GM23338 (cell line): Measurements from ENCODE around the gene TRIO. TPM values are rescaled to one million over a fixed set of nuclear protein-coding genes. Genes with fewer than 3 reads are reported as not detected.

ENCODE experiments used
- ATAC-seq: fragments of 200-7000 bp; cut with Tn5 transposase; 3 replicates; pipeline ENCODE4 v1.9.1; 2020
- DNase-seq: peaks from one replicate; pipeline ENCODE4 v3.0.0-alpha.2; 2015; ENCODE audit warnings: low spot score
- H2AFZ ChIP-seq: fragments of 200-600 bp; sonication (generic); 2 replicates; pipeline ENCODE4 v1.8.0; 2016; ENCODE audit warnings: antibody characterized with exemption, mild to moderate bottlenecking, moderate library complexity
- H3F3A ChIP-seq: fragments of 200-600 bp; sonication (generic); replicated peaks from 2 replicates; pipeline ENCODE4 v1.8.0; 2017; ENCODE audit warnings: antibody characterized with exemption, mixed run types, low read depth
- H3K27ac ChIP-seq: fragments of 200-600 bp; sonication (generic); 2 replicates; pipeline ENCODE4 v1.6.1; 2016; ENCODE audit warnings: low read depth
- H3K27me3 ChIP-seq: fragments of 200-600 bp; sonication (generic); 2 replicates; pipeline ENCODE4 v1.8.0; 2016; ENCODE audit warnings: mild to moderate bottlenecking, mixed run types, moderate library complexity; ENCODE audit not compliant: insufficient read depth
- H3K36me3 ChIP-seq: fragments of 200-600 bp; sonication (generic); 2 replicates; pipeline ENCODE4 v1.8.0; 2016; ENCODE audit warnings: mild to moderate bottlenecking; ENCODE audit not compliant: insufficient read depth
- H3K4me1 ChIP-seq: fragments of 200-600 bp; sonication (generic); 2 replicates; pipeline ENCODE4 v1.8.0; 2016; ENCODE audit warnings: mild to moderate bottlenecking, moderate library complexity; ENCODE audit not compliant: insufficient read depth
- H3K4me2 ChIP-seq: fragments of 200-600 bp; sonication (generic); 2 replicates; pipeline ENCODE4 v1.7.1; 2017; ENCODE audit warnings: mixed run types
- H3K4me3 ChIP-seq: fragments of 200-600 bp; sonication (generic); 2 replicates; pipeline ENCODE4 v1.6.1; 2016; ENCODE audit warnings: mixed run types
- H3K79me2 ChIP-seq: fragments of 200-600 bp; sonication (generic); replicated peaks from 2 replicates; pipeline ENCODE4 v1.8.0; 2017; ENCODE audit warnings: mild to moderate bottlenecking; ENCODE audit not compliant: insufficient read depth
- H3K9me2 ChIP-seq: fragments of 200-600 bp; sonication (generic); 2 replicates; pipeline ENCODE4 v1.8.0; 2017; ENCODE audit not compliant: insufficient read depth
- H4K20me1 ChIP-seq: fragments of 200-600 bp; sonication (generic); replicated peaks from 2 replicates; pipeline ENCODE4 v1.8.0; 2017; ENCODE audit warnings: mild to moderate bottlenecking; ENCODE audit not compliant: insufficient read depth
- H3K27ac Mint-ChIP-seq: 2 replicates; pipeline ENCODE4 v1.8.0; 2020; ENCODE audit warnings: inconsistent platforms, mild to moderate bottlenecking, moderate library complexity, mixed read lengths
- H3K27me3 Mint-ChIP-seq: 3 replicates; pipeline ENCODE4 v1.8.0; 2022; ENCODE audit warnings: low read depth, mild to moderate bottlenecking, moderate library complexity, mixed read lengths, inconsistent platforms; ENCODE audit not compliant: insufficient read depth, poor library complexity
- H3K36me3 Mint-ChIP-seq: 3 replicates; pipeline ENCODE4 v1.8.0; 2021; ENCODE audit warnings: low read depth, mild to moderate bottlenecking, inconsistent platforms, moderate library complexity, mixed read lengths
- H3K4me1 Mint-ChIP-seq: 3 replicates; pipeline ENCODE4 v1.8.0; 2020; ENCODE audit warnings: mild to moderate bottlenecking, inconsistent platforms, mixed read lengths
- H3K4me3 Mint-ChIP-seq: 3 replicates; pipeline ENCODE4 v1.8.0; 2021; ENCODE audit warnings: moderate library complexity, mild to moderate bottlenecking, inconsistent platforms, mixed read lengths
- H3K9me3 Mint-ChIP-seq: 3 replicates; pipeline ENCODE4 v1.8.0; 2020; ENCODE audit warnings: moderate library complexity, mild to moderate bottlenecking, inconsistent platforms, mixed read lengths
- EZH2 ChIP-seq: fragments of 200-600 bp; sonication (generic); IDR thresholded peaks from one replicate; pipeline ENCODE4 v1.8.0; 2017; ENCODE audit warnings: antibody characterized with exemption, mild to moderate bottlenecking, low read depth; ENCODE audit not compliant: unreplicated experiment
- EZH2phosphoT487 ChIP-seq: fragments of 200-600 bp; sonication (generic); IDR thresholded peaks from one replicate; pipeline ENCODE4 v1.8.1; 2018; ENCODE audit warnings: antibody characterized with exemption; ENCODE audit not compliant: unreplicated experiment
- JUNB ChIP-seq: IDR thresholded peaks from one replicate; pipeline ENCODE4 v1.6.1; 2016; ENCODE audit warnings: antibody characterized with exemption; ENCODE audit not compliant: unreplicated experiment
- NANOG ChIP-seq: IDR thresholded peaks from 2 replicates; pipeline ENCODE4 v1.6.1; 2016; ENCODE audit warnings: antibody characterized with exemption, borderline replicate concordance
- POLR2AphosphoS5 ChIP-seq: IDR thresholded peaks from 2 replicates; pipeline ENCODE4 v1.6.1; 2016; ENCODE audit warnings: antibody characterized with exemption, low read depth
- ZNF114 ChIP-seq: fragments of 250-450 bp; sonication (Bioruptor Pico); IDR thresholded peaks from 2 replicates; pipeline ENCODE4 v1.5.0; 2020; ENCODE audit warnings: mild to moderate bottlenecking, moderate library complexity
- ZNF331 ChIP-seq: fragments of 250-450 bp; sonication (Bioruptor Pico); IDR thresholded peaks from 2 replicates; pipeline ENCODE4 v1.5.0; 2020; ENCODE audit warnings: low read depth, mild to moderate bottlenecking, moderate library complexity
- polyA plus RNA-seq: library from polyadenylated mRNA; unstranded; fragments of >200 nt; fragmentation: Nextera tagmentation; extraction: Ambion mirVana; gene quantifications from 2 replicates; pipeline ENCODE4 v1.2.1, GENCODE V29; 2016
- total RNA-seq: library from RNA; depleted of rRNA; stranded (reverse); fragments of >200 nt; shearing (Covaris generic); gene quantifications from 2 replicates; pipeline ENCODE4 v1.2.3, GENCODE V29; 2014
- TF ChIP-seq, protein P1 (sequence below): fragments of 250-450 bp; sonication (Bioruptor Pico); IDR thresholded peaks from 2 replicates; pipeline ENCODE4 v1.5.0; 2020; ENCODE audit warnings: mild to moderate bottlenecking, moderate library complexity

The TRIO gene
- total and polyA plus RNA-seq, 2 experiments from 2014 or later = 13.8 to 113 TPM

- TF ChIP-seq ZNF114 (CRISPR knock-in tag) (no peak), ZNF331 (CRISPR knock-in tag) (no peak), EZH2 (no peak), EZH2phosphoT487 (no peak), POLR2AphosphoS5 (no peak), NANOG (no peak)
- TF ChIP-seq, protein P1, sequence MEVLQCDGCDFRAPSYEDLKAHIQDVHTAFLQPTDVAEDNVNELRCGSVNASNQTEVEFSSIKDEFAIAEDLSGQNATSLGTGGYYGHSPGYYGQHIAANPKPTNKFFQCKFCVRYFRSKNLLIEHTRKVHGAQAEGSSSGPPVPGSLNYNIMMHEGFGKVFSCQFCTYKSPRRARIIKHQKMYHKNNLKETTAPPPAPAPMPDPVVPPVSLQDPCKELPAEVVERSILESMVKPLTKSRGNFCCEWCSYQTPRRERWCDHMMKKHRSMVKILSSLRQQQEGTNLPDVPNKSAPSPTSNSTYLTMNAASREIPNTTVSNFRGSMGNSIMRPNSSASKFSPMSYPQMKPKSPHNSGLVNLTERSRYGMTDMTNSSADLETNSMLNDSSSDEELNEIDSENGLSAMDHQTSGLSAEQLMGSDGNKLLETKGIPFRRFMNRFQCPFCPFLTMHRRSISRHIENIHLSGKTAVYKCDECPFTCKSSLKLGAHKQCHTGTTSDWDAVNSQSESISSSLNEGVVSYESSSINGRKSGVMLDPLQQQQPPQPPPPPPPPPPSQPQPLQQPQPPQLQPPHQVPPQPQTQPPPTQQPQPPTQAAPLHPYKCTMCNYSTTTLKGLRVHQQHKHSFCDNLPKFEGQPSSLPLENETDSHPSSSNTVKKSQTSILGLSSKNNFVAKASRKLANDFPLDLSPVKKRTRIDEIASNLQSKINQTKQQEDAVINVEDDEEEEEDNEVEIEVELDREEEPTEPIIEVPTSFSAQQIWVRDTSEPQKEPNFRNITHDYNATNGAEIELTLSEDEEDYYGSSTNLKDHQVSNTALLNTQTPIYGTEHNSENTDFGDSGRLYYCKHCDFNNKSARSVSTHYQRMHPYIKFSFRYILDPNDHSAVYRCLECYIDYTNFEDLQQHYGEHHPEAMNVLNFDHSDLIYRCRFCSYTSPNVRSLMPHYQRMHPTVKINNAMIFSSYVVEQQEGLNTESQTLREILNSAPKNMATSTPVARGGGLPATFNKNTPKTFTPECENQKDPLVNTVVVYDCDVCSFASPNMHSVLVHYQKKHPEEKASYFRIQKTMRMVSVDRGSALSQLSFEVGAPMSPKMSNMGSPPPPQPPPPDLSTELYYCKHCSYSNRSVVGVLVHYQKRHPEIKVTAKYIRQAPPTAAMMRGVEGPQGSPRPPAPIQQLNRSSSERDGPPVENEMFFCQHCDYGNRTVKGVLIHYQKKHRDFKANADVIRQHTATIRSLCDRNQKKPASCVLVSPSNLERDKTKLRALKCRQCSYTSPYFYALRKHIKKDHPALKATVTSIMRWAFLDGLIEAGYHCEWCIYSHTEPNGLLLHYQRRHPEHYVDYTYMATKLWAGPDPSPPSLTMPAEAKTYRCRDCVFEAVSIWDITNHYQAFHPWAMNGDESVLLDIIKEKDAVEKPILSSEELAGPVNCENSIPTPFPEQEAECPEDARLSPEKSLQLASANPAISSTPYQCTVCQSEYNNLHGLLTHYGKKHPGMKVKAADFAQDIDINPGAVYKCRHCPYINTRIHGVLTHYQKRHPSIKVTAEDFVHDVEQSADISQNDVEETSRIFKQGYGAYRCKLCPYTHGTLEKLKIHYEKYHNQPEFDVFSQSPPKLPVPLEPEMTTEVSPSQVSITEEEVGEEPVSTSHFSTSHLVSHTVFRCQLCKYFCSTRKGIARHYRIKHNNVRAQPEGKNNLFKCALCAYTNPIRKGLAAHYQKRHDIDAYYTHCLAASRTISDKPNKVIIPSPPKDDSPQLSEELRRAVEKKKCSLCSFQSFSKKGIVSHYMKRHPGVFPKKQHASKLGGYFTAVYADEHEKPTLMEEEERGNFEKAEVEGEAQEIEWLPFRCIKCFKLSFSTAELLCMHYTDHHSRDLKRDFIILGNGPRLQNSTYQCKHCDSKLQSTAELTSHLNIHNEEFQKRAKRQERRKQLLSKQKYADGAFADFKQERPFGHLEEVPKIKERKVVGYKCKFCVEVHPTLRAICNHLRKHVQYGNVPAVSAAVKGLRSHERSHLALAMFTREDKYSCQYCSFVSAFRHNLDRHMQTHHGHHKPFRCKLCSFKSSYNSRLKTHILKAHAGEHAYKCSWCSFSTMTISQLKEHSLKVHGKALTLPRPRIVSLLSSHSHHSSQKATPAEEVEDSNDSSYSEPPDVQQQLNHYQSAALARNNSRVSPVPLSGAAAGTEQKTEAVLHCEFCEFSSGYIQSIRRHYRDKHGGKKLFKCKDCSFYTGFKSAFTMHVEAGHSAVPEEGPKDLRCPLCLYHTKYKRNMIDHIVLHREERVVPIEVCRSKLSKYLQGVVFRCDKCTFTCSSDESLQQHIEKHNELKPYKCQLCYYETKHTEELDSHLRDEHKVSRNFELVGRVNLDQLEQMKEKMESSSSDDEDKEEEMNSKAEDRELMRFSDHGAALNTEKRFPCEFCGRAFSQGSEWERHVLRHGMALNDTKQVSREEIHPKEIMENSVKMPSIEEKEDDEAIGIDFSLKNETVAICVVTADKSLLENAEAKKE = no peak
Observed at GRCh38 chr5:14518638-14519037, 375.5 kb downstream of the TRIO start (continued).

DNA sequence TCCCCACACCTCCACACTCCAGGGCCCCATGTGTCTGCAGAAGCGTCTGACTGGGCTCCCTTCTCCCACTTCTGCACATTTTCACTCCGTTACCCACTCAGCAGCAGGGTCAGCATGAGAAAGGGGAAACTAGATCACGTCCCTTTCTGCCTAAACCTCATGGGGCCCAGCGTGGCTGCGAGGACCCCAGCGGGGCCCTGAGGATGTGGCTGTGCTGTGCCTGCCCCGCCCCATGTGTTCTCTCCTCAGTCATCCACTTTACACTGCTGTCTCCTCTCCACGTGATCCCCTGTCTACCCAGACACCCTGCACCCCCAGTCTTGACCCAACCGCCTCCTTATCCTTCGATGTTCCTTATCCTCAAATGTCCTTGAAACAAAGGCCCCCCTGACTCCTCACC, 378.6 kb downstream of the TRIO start:
- H3K36me3 Mint-ChIP-seq = no peaks in the 10 kb centered on the region
- Histone ChIP-seq H3K36me3 (no peaks in the 10 kb centered on the region), H3K4me2 (no peak overlapping the region), H3K79me2 (no peaks in the 10 kb centered on the region), H2AFZ (no peak overlapping the region), H3K4me1 (no peaks in the 10 kb centered on the region), H3K27me3 (no peaks in the 10 kb centered on the region), H3K9me2 (no peaks in the 10 kb centered on the region), H3F3A (no peaks in the 10 kb centered on the region), H3K4me3 (no peak overlapping the region), H3K27ac (no peak overlapping the region), H4K20me1 (no peaks in the 10 kb centered on the region)
- H3K27me3 Mint-ChIP-seq = peaks cover 6% of the 10 kb centered on the region
- no peak overlapping the region for H3K27ac Mint-ChIP-seq
- H3K4me3 Mint-ChIP-seq = no peak overlapping the region
- ATAC-seq (no peak), DNase-seq (no peak)
- H3K9me3 Mint-ChIP-seq = peaks cover 5% of the 10 kb centered on the region; the same call in 1 of the 3 replicates
- no peak for TF ChIP-seq JUNB
- no peak for TF ChIP-seq POLR2AphosphoS5
- H3K4me1 Mint-ChIP-seq = no peaks in the 10 kb centered on the region
